Measurements from ENCODE around the gene CCDC170. TPM values are rescaled to one million over a fixed set of nuclear protein-coding genes. Genes with fewer than 3 reads are reported as not detected.

Gene CCDC170
- total and polyA plus RNA-seq, 2 experiments from 2014 or later, result 0.03 TPM; not detected in 1

GRCh38 chr6:151652325-151652724, 158.5 kb downstream of the CCDC170 start:
- no peak for TF ChIP-seq CTCF (IDR thresholded peaks at IDR 0.05; ENCODE audit: low read depth, low read length)
- H3K27ac ChIP-seq, result no peak overlapping the region
- no peak for DNase-seq (ENCODE audit: low read depth in 1 of 2, low spot score in 1 of 2)
- no peak overlapping the region for H3K4me3 ChIP-seq
- no peaks in the 10 kb centered on the region for H3K36me3 ChIP-seq
- H3K27me3 ChIP-seq, result no peaks in the 10 kb centered on the region
- H3K9me3 ChIP-seq (ENCODE audit: low read depth), result no peaks in the 10 kb centered on the region
- no peaks in the 10 kb centered on the region for H3K4me1 ChIP-seq (ENCODE audit: low read depth)

- Histone ChIP-seq H3K9me3 (ENCODE audit: low read depth) (no peaks in the 10 kb centered on the region), H3K36me3 (no peaks in the 10 kb centered on the region), H3K27ac (no peak overlapping the region), H3K4me3 (no peak overlapping the region), H3K4me1 (ENCODE audit: low read depth) (no peaks in the 10 kb centered on the region), H3K27me3 (no peaks in the 10 kb centered on the region)
- no peak for DNase-seq (ENCODE audit: low read depth in 1 of 2, low spot score in 1 of 2)
- no peak for TF ChIP-seq CTCF (IDR thresholded peaks at IDR 0.05; ENCODE audit: low read depth, low read length)
Measured at GRCh38 chr6:151655099-151655498, 161.3 kb downstream of the CCDC170 start.

- no peak for DNase-seq (ENCODE audit: low read depth in 1 of 2, low spot score in 1 of 2)
- H3K9me3 ChIP-seq (ENCODE audit: low read depth), result no peaks in the 10 kb centered on the region
- H3K4me1 ChIP-seq (ENCODE audit: low read depth), result no peaks in the 10 kb centered on the region
- no peak overlapping the region for H3K4me3 ChIP-seq
- TF ChIP-seq CTCF (IDR thresholded peaks at IDR 0.05; ENCODE audit: low read depth, low read length), result no peak
- no peaks in the 10 kb centered on the region for H3K27me3 ChIP-seq
- H3K36me3 ChIP-seq, result no peaks in the 10 kb centered on the region
- no peak overlapping the region for H3K27ac ChIP-seq
Measured at GRCh38 chr6:151656392-151656791, 162.6 kb downstream of the CCDC170 start.

- no peaks in the 10 kb centered on the region for H3K36me3 ChIP-seq
Measured at GRCh38 chr6:151658091-151658490, 164.3 kb downstream of the CCDC170 start.

GRCh38 chr6:151659212-151659611, 165.4 kb downstream of the CCDC170 start:
- no peaks in the 10 kb centered on the region for H3K36me3 ChIP-seq
- no peaks in the 10 kb centered on the region for H3K4me1 ChIP-seq (ENCODE audit: low read depth)
- no peak overlapping the region for H3K27ac ChIP-seq
- H3K27me3 ChIP-seq, result no peaks in the 10 kb centered on the region
- TF ChIP-seq CTCF (IDR thresholded peaks at IDR 0.05; ENCODE audit: low read depth, low read length), result no peak
- no peak for DNase-seq (ENCODE audit: low read depth in 1 of 2, low spot score in 1 of 2)
- no peak overlapping the region for H3K4me3 ChIP-seq
- H3K9me3 ChIP-seq (ENCODE audit: low read depth), result no peaks in the 10 kb centered on the region

More at GRCh38 chr6:151658091-151658490, 164.3 kb downstream of the CCDC170 start:
- H3K4me3 ChIP-seq, result no peak overlapping the region
- H3K4me1 ChIP-seq (ENCODE audit: low read depth), result no peaks in the 10 kb centered on the region
- H3K27me3 ChIP-seq, result no peaks in the 10 kb centered on the region
- TF ChIP-seq CTCF (IDR thresholded peaks at IDR 0.05; ENCODE audit: low read depth, low read length), result no peak
- no peak for DNase-seq (ENCODE audit: low read depth in 1 of 2, low spot score in 1 of 2)
- no peak overlapping the region for H3K27ac ChIP-seq
- no peaks in the 10 kb centered on the region for H3K9me3 ChIP-seq (ENCODE audit: low read depth)

GRCh38 chr6:151661509-151661908, 167.7 kb downstream of the CCDC170 start:
- no peaks in the 10 kb centered on the region for H3K4me1 ChIP-seq (ENCODE audit: low read depth)
- H3K9me3 ChIP-seq (ENCODE audit: low read depth), result no peaks in the 10 kb centered on the region
- H3K27ac ChIP-seq, result no peak overlapping the region
- no peaks in the 10 kb centered on the region for H3K27me3 ChIP-seq
- H3K36me3 ChIP-seq, result no peaks in the 10 kb centered on the region
- TF ChIP-seq CTCF (IDR thresholded peaks at IDR 0.05; ENCODE audit: low read depth, low read length), result no peak
- DNase-seq (ENCODE audit: low read depth in 1 of 2, low spot score in 1 of 2), result no peak
- H3K4me3 ChIP-seq, result no peak overlapping the region
